GM23248 (cell line): ENCODE data around the gene PAQR7.

Experiments used
- EZH2 ChIP-seq: fragments of 200-600 bp; sonication (generic); IDR thresholded peaks from 2 replicates; pipeline ENCODE4 v1.6.1; 2018; ENCODE audit warnings: antibody characterized with exemption, mild to moderate bottlenecking; ENCODE audit not compliant: insufficient read depth, poor library complexity, severe bottlenecking
- EZH2phosphoT487 ChIP-seq: fragments of 200-600 bp; sonication (generic); IDR thresholded peaks from 2 replicates; pipeline ENCODE4 v1.6.1; 2018; ENCODE audit warnings: antibody characterized with exemption, moderate library complexity, mild to moderate bottlenecking, low read depth; ENCODE audit not compliant: insufficient read depth

DNA sequence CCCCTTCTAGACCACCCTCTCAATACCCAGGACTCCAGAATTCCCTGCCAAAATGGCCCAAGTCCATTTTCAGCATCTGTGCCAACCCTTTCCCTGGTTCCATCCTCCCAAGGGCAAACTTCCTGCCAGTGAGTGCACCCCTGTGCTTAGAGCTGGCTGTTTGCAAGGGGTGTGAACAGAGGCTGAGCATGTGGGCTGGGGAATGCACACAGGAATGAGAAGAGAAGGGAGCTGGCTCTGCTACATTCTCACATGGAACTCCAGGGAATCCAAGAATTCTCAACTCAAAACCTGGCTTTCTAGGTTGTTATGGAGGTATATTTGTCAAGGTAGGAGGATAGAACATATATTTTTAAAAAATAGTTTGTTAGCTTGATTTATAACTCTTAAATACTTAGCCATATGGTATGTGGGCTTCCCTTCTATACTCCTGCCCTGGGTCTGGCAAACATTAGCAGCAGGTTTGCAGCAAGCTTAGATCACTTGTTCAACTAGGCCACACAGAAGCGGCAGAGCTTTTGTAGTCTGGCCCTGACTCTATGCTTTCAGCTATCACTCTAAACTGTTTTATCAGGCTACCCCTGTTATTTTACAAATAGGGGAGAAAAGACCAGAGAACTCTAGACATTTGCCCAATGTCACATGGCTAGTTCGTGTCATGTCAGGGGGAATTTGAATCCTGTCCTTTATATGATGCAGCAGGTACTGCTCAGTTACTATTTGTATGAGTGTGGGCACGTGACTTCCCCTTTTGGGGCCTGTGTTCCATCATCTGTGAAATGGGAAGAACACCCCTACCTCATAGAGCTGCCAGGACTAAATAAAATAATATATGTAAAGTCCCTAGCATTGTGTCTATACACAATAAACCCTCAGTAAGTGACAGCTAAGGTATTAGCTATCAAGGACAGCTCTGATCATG is 38.8 kb upstream of the PAQR7 start:
- TF ChIP-seq EZH2phosphoT487 (no peak), EZH2 (no peak)
